Spleen (tissue), 11 donors: Measurements from ENCODE around the gene ASGR2. TPM values are rescaled to one million over a fixed set of nuclear protein-coding genes. Genes with fewer than 3 reads are reported as not detected.
A peak's percentile ranks its signal among the peaks of the same experiment; 100 is the strongest.

ENCODE experiments used
- DNase-seq: peaks from one replicate; pipeline ENCODE4 v3.0.0-alpha.2; 2020
- H3K27ac ChIP-seq, 8 donors: fragments of 200-600 bp; sonication (generic) in 7 of 8; 1 replicate in 4 of 8; 2 replicates in 4 of 8; pipeline versions ENCODE4 v1.5.0 to v1.8.0; 2016 to 2021; ENCODE audit warnings: inconsistent platforms in 4 of 8, mild to moderate bottlenecking in 4 of 8, moderate library complexity in 1 of 8
- H3K27me3 ChIP-seq, 7 donors: fragments of 200-600 bp; sonication (generic) in 6 of 7; replicated peaks in 1 of 7; 1 replicate in 4 of 7; 2 replicates in 3 of 7; pipeline versions ENCODE4 v1.5.0 to v1.8.0; 2016 to 2021; ENCODE audit warnings: inconsistent platforms in 3 of 7, mild to moderate bottlenecking in 1 of 7
- H3K36me3 ChIP-seq, 6 donors: fragments of 200-600 bp; sonication (generic) in 5 of 6; 1 replicate in 4 of 6; 2 replicates in 2 of 6; pipeline versions ENCODE4 v1.5.0 to v1.8.0; 2016 to 2021; ENCODE audit warnings: inconsistent platforms in 2 of 6
- H3K4me1 ChIP-seq, 6 donors: fragments of 200-600 bp; sonication (generic) in 5 of 6; 1 replicate in 3 of 6; 2 replicates in 3 of 6; pipeline versions ENCODE4 v1.5.0 to v1.8.0; 2016 to 2021; ENCODE audit warnings: inconsistent platforms in 3 of 6
- H3K4me3 ChIP-seq, 8 donors: fragments of 200-600 bp; sonication (generic) in 7 of 8; 1 replicate in 4 of 8; 2 replicates in 4 of 8; pipeline versions ENCODE4 v1.5.0 to v1.8.0; 2016 to 2021; ENCODE audit warnings: inconsistent platforms in 4 of 8, mild to moderate bottlenecking in 4 of 8, moderate library complexity in 2 of 8
- H3K9me3 ChIP-seq, 8 donors: fragments of 200-600 bp; sonication (generic) in 7 of 8; 1 replicate in 4 of 8; 2 replicates in 4 of 8; pipeline versions ENCODE4 v1.5.0 to v1.8.0; 2016 to 2021; ENCODE audit warnings: inconsistent platforms in 4 of 8
- CTCF ChIP-seq, 11 experiments: fragments of 200-600 bp in 7 of 11; fragments of 450-650 bp in 4 of 11; sonication (generic) in 4 of 11; IDR thresholded peaks in 8 of 11; conservative IDR thresholded peaks in 3 of 11; 1 replicate in 7 of 11; 2 replicates in 4 of 11; pipeline versions ENCODE4 v1.4.0 to v1.8.0; 2016 to 2021; ENCODE audit warnings: antibody characterized with exemption in 11 of 11, inconsistent platforms in 4 of 11, mild to moderate bottlenecking in 1 of 11
- POLR2A ChIP-seq, 3 donors: fragments of 450-650 bp; IDR thresholded peaks; one replicate each; pipeline ENCODE4 v1.5.1; 2017; ENCODE audit warnings: antibody characterized with exemption in 3 of 3, mild to moderate bottlenecking in 1 of 3
- POLR2AphosphoS5 ChIP-seq, 3 donors: sonication (generic); formaldehyde crosslinking; IDR thresholded peaks; one replicate each; pipeline ENCODE4 v1.5.1; 2017; ENCODE audit warnings: antibody characterized with exemption in 3 of 3
- WGBS, 5 donors: extraction: QIAGEN DNeasy Blood & Tissue Kit in 3 of 5; methylation state at CpG; one replicate each; pipeline versions ENCODE4 v1.1.5 to v1.1.7; 2013 to 2018; 5-methylcytosine and 5-hydroxymethylcytosine counted together
- intact Hi-C: fragments of 100-400 bp; cut with DNase I; formaldehyde crosslinking; loops from one replicate; pipeline ENCODE4 v1.15.0; 2023; ENCODE audit warnings: low total_unique reads
- polyA plus RNA-seq, 3 donors: library from polyadenylated mRNA; stranded (reverse); fragments of 200-250 nt; gene quantifications; one replicate each; pipeline ENCODE4 v1.2.1, GENCODE V29; 2013
- total RNA-seq, 7 donors: library from RNA; depleted of rRNA in 3 of 7; stranded (reverse); fragments of >200 nt in 3 of 7; fragmentation: NEBNext Ultra II Directional in 4 of 7; extraction: Animal tissue kit (Norgen Biotek cat#: 25700) in 4 of 7; gene quantifications; one replicate each; pipeline versions ENCODE4 v1.1.0 to v1.2.1, GENCODE V29; 2016 to 2021
- donor health status: healthy with polysubstance abuse.
- donor health status: DM: no; HTN: no; CAD: no; lungs with moderate emphysema.
- donor health status: DM: no; HTN: no; CAD: no.
- donor health status: Bipolar disorder and iron deficiency.
- donor health status: healthy.
- donor health status: DM: no; HTN: no; CAD: no.
- donor health status: DM: yes; HTN: yes; CAD: no.

ASGR2 gene
- total and polyA plus RNA-seq, 10 donors, result 2.3 to 35.1 (median 6.3) TPM; not detected in 1

GRCh38 chr17:7068268-7068667 lies 46.4 kb downstream of the ASGR2 start:
- DNase-seq, result no peak
- intact Hi-C loops, result no loop called here
- H3K4me1 ChIP-seq, result no peaks in the 10 kb centered on the region

GRCh38 chr17:7067198-7067597 lies 47.4 kb downstream of the ASGR2 start:
- WGBS, 5 donors, result 74 to 92% (median 82%) methylated on average over 1 of the region's 1 CpG
- TF ChIP-seq POLR2A (IDR thresholded peaks at IDR 0.05), result no peak
- TF ChIP-seq CTCF (IDR thresholded peaks at IDR 0.05 in 8 of 11, conservative IDR thresholded peaks at IDR 0.05 in 3 of 11), result no peak
- TF ChIP-seq POLR2AphosphoS5 (IDR thresholded peaks at IDR 0.05), result no peak
- Histone ChIP-seq H3K27ac (no peak overlapping the region), H3K27me3 (peaks cover 0 to 14% (median 0%) of the 10 kb centered on the region in 7 donors), H3K9me3 (peaks cover 4 to 22% (median 18%) of the 10 kb centered on the region in 8 donors), H3K4me1 (no peaks in the 10 kb centered on the region), H3K36me3 (no peaks in the 10 kb centered on the region), H3K4me3 (no peak overlapping the region)
- no peak for DNase-seq
- intact Hi-C loops, result no loop called here

More at GRCh38 chr17:7068268-7068667, 46.4 kb downstream of the ASGR2 start:
- Histone ChIP-seq H3K4me3 (no peak overlapping the region), H3K36me3 (no peaks in the 10 kb centered on the region), H3K27ac (no peak overlapping the region), H3K9me3 (peaks cover 4 to 22% (median 18%) of the 10 kb centered on the region in 8 donors), H3K27me3 (peaks cover 0 to 14% (median 0%) of the 10 kb centered on the region in 7 donors)
- TF ChIP-seq POLR2AphosphoS5 (IDR thresholded peaks at IDR 0.05) (no peak), CTCF (IDR thresholded peaks at IDR 0.05 in 8 of 11, conservative IDR thresholded peaks at IDR 0.05 in 3 of 11) (no peak), POLR2A (IDR thresholded peaks at IDR 0.05) (no peak)
- 30 to 48% (median 43%) methylated on average over 1 of the region's 1 CpG for WGBS, 5 donors

- no peaks in the 10 kb centered on the region for H3K36me3 ChIP-seq
- H3K27ac ChIP-seq, result no peak overlapping the region
- H3K27me3 ChIP-seq, result peaks cover 0 to 25% (median 0%) of the 10 kb centered on the region in 7 donors
- TF ChIP-seq POLR2A (IDR thresholded peaks at IDR 0.05) (no peak), CTCF (IDR thresholded peaks at IDR 0.05 in 8 of 11, conservative IDR thresholded peaks at IDR 0.05 in 3 of 11) (no peak), POLR2AphosphoS5 (IDR thresholded peaks at IDR 0.05) (no peak)
- H3K9me3 ChIP-seq, result peaks cover 4 to 22% (median 18%) of the 10 kb centered on the region in 8 donors
- 75 to 83% (median 77%) methylated on average over 4 of the region's 4 CpGs for WGBS, 5 donors
- intact Hi-C loops, result no loop called here
- H3K4me3 ChIP-seq, result no peak overlapping the region
- no peaks in the 10 kb centered on the region for H3K4me1 ChIP-seq
- DNase-seq, result peak; percentile 28
Measured at GRCh38 chr17:7064261-7064660, 50.4 kb downstream of the ASGR2 start.

- intact Hi-C loops, result no loop called here
- DNase-seq, result no peak
- Histone ChIP-seq H3K9me3 (peaks cover 4 to 17% (median 14%) of the 10 kb centered on the region in 8 donors), H3K27ac (no peak overlapping the region), H3K4me1 (no peaks in the 10 kb centered on the region), H3K27me3 (peaks cover 0 to 25% (median 0%) of the 10 kb centered on the region in 7 donors), H3K36me3 (no peaks in the 10 kb centered on the region), H3K4me3 (no peak overlapping the region)
- WGBS, 5 donors, result 64 to 80% (median 76%) methylated on average over 6 of the region's 6 CpGs
- no peak for TF ChIP-seq POLR2AphosphoS5 (IDR thresholded peaks at IDR 0.05)
- no peak for TF ChIP-seq POLR2A (IDR thresholded peaks at IDR 0.05)
- TF ChIP-seq CTCF (IDR thresholded peaks at IDR 0.05 in 8 of 11, conservative IDR thresholded peaks at IDR 0.05 in 3 of 11), result no peak
Measured at GRCh38 chr17:7063518-7064094, 51.0 kb downstream of the ASGR2 start.
